Measurements from ENCODE around the gene PLK2.

PLK2 gene

GRCh38 chr5:58481066-58481676 is 21.3 kb upstream of the PLK2 start:
- Histone ChIP-seq H3K4me1 (ENCODE audit: control insufficient read depth, insufficient read depth, low read length) (no peaks in the 10 kb centered on the region), H3K27me3 (ENCODE audit: control insufficient read depth, insufficient read depth, low read length) (no peaks in the 10 kb centered on the region), H3K9me3 (ENCODE audit: control insufficient read depth, insufficient read depth, low read length) (no peaks in the 10 kb centered on the region; the same call in 1 of the 2 replicates), H3K27ac (ENCODE audit: low read length) (no peak overlapping the region), H3K36me3 (ENCODE audit: control insufficient read depth, insufficient read depth, low read length) (no peaks in the 10 kb centered on the region), H3K4me3 (ENCODE audit: low read length) (no peak overlapping the region)
- DNase-seq (ENCODE audit: low read depth, low spot score): no peak

DNA sequence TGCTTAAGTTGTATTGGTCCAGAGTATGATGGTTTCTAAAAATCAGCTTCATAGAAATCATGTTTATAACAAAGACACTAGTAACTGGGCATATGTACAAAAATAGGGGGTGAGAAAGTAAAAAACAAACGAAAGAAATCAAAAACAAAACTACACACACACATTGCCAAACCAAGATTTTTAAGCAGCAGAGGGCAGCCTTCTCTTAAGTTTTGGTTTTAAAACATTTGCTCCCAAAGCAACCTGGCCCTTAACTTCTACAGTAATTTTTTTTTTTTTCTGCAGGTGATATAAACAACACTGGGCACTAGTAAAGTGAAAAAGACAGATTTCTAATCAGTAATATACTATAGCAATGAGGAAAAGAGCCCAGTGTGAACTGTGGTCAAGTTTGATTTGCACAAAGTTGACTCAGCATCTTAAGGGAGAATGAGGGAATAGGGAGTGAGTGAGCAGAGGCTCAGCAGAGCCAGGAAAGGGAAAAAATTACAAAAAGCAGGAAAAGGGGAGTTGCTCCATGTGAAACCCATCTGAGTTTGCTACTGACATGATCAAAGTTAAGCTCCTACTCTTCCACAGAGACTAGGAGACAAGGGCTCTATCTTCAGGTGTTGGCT is 18.0 kb upstream of the PLK2 start:
- Histone ChIP-seq H3K36me3 (ENCODE audit: control insufficient read depth, insufficient read depth, low read length) (no peaks in the 10 kb centered on the region), H3K4me3 (ENCODE audit: low read length) (no peak overlapping the region), H3K4me1 (ENCODE audit: control insufficient read depth, insufficient read depth, low read length) (no peaks in the 10 kb centered on the region), H3K27ac (ENCODE audit: low read length) (no peak overlapping the region), H3K27me3 (ENCODE audit: control insufficient read depth, insufficient read depth, low read length) (no peaks in the 10 kb centered on the region), H3K9me3 (ENCODE audit: control insufficient read depth, insufficient read depth, low read length) (no peaks in the 10 kb centered on the region; the same call in 1 of the 2 replicates)
- no peak for DNase-seq (ENCODE audit: low read depth, low spot score)
- no CpG with 5 or more reads among the region's 1 CpG for WGBS (ENCODE audit: insufficient coverage, insufficient read length)

DNA sequence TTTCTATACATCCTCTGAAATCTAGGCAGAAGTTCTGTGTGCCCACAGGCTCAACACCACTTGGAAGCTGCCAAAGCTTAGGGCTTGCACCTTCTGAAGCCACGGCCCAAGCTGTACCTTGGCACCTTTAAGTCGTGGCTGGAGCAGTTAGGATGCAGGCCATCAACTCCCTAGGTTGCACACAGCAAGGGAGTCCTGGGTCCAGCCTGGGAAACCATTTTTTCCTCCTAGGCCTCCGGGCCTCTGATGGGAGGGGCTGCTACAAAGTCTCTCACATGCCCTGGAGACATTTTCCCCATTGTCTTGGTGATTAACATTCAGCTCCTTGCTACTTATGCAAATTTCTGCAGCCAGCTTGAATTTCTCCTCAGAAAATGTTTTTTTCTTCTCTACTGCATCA is 15.5 kb upstream of the PLK2 start:
- no CpG with 5 or more reads among the region's 3 CpGs for WGBS (ENCODE audit: insufficient coverage, insufficient read length)
- no peaks in the 10 kb centered on the region for H3K27me3 ChIP-seq (ENCODE audit: control insufficient read depth, insufficient read depth, low read length)
- H3K9me3 ChIP-seq (ENCODE audit: control insufficient read depth, insufficient read depth, low read length): no peaks in the 10 kb centered on the region; the same call in 1 of the 2 replicates

DNA sequence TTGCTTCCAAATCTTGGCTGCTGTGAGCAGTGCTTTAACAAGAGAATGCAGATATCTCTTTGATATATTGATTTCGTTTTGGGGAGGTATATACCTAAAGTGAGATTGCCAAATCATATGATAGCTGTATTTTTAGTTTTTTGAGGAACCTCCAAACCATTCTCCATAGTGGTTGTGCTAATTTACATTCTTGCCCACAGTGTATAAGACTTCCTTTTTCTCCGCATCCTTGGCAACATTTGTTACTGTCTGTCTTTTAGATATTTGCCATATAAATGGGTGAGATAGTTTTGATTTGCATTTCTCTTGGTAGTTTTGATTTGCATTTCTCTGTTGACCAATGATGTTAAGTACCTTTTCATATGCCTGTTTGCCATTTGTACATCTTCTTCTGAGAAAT is 10.0 kb upstream of the PLK2 start:
- H3K27me3 ChIP-seq (ENCODE audit: control insufficient read depth, insufficient read depth, low read length): no peaks in the 10 kb centered on the region
- H3K4me1 ChIP-seq (ENCODE audit: control insufficient read depth, insufficient read depth, low read length): no peaks in the 10 kb centered on the region
- H3K27ac ChIP-seq (ENCODE audit: low read length): no peak overlapping the region
- H3K36me3 ChIP-seq (ENCODE audit: control insufficient read depth, insufficient read depth, low read length): no peaks in the 10 kb centered on the region
- no peak overlapping the region for H3K4me3 ChIP-seq (ENCODE audit: low read length)
- no peaks in the 10 kb centered on the region for H3K9me3 ChIP-seq (ENCODE audit: control insufficient read depth, insufficient read depth, low read length)
- no CpG with 5 or more reads among the region's 2 CpGs for WGBS (ENCODE audit: insufficient coverage, insufficient read length)
- DNase-seq (ENCODE audit: low read depth, low spot score): no peak

More for the DNA sequence above, 15.5 kb upstream of the PLK2 start:
- Histone ChIP-seq H3K4me3 (ENCODE audit: low read length) (no peak overlapping the region), H3K36me3 (ENCODE audit: control insufficient read depth, insufficient read depth, low read length) (no peaks in the 10 kb centered on the region), H3K4me1 (ENCODE audit: control insufficient read depth, insufficient read depth, low read length) (no peaks in the 10 kb centered on the region), H3K27ac (ENCODE audit: low read length) (no peak overlapping the region)
- no peak for DNase-seq (ENCODE audit: low read depth, low spot score)

- H3K4me3 ChIP-seq (ENCODE audit: low read length): no peak overlapping the region
- H3K36me3 ChIP-seq (ENCODE audit: control insufficient read depth, insufficient read depth, low read length): no peaks in the 10 kb centered on the region
- H3K9me3 ChIP-seq (ENCODE audit: control insufficient read depth, insufficient read depth, low read length): no peaks in the 10 kb centered on the region
- no peak for DNase-seq (ENCODE audit: low read depth, low spot score)
- no peak overlapping the region for H3K27ac ChIP-seq (ENCODE audit: low read length)
- no peaks in the 10 kb centered on the region for H3K4me1 ChIP-seq (ENCODE audit: control insufficient read depth, insufficient read depth, low read length)
- WGBS (ENCODE audit: insufficient coverage, insufficient read length): no CpG with 5 or more reads among the region's 4 CpGs
- H3K27me3 ChIP-seq (ENCODE audit: control insufficient read depth, insufficient read depth, low read length): no peaks in the 10 kb centered on the region
These were observed 7.1 kb upstream of the PLK2 start for GRCh38 chr5:58466939-58467338.

DNA sequence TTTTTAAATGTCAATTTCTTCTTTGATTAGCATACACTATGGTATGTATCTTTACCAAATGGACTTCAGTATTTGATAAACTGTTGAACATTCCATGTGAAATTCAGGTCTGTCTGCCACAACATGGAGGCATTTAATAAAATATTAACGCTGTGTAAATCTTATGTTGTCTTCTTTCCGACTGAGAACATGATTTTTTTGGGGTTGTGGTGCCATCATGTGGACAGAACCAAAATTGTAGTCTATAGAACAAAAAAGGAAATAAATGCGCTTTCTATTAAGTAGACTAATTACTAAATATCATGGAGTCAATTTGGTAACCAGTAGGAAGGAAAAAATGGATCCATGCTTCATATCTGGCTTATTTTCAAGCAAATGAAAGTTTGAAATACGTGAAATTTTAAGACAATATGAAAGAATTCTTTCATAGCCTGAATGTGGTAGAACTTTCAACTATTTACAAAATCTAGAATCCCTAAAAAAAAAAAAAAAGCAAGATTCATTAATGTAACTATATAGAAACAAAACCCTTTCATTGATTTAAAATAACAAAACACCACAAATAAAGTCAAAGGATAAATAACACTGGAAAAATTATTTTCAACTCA is 2.8 kb upstream of the PLK2 start:
- DNase-seq (ENCODE audit: low read depth, low spot score): no peak
- no CpG with 5 or more reads among the region's 4 CpGs for WGBS (ENCODE audit: insufficient coverage, insufficient read length)
- no peak overlapping the region for H3K27ac ChIP-seq (ENCODE audit: low read length)

GRCh38 chr5:58462154-58462553 is 2.3 kb upstream of the PLK2 start:
- no peak for DNase-seq (ENCODE audit: low read depth, low spot score)
- Histone ChIP-seq H3K27me3 (ENCODE audit: control insufficient read depth, insufficient read depth, low read length) (no peaks in the 10 kb centered on the region), H3K36me3 (ENCODE audit: control insufficient read depth, insufficient read depth, low read length) (no peaks in the 10 kb centered on the region; the same call in 1 of the 2 replicates), H3K27ac (ENCODE audit: low read length) (no peak overlapping the region), H3K4me3 (ENCODE audit: low read length) (no peak overlapping the region), H3K4me1 (ENCODE audit: control insufficient read depth, insufficient read depth, low read length) (no peaks in the 10 kb centered on the region), H3K9me3 (ENCODE audit: control insufficient read depth, insufficient read depth, low read length) (no peaks in the 10 kb centered on the region)
- WGBS (ENCODE audit: insufficient coverage, insufficient read length): no CpG with 5 or more reads among the region's 3 CpGs

More for the DNA sequence above, 2.8 kb upstream of the PLK2 start:
- Histone ChIP-seq H3K27me3 (ENCODE audit: control insufficient read depth, insufficient read depth, low read length) (no peaks in the 10 kb centered on the region), H3K4me1 (ENCODE audit: control insufficient read depth, insufficient read depth, low read length) (no peaks in the 10 kb centered on the region), H3K36me3 (ENCODE audit: control insufficient read depth, insufficient read depth, low read length) (no peaks in the 10 kb centered on the region), H3K9me3 (ENCODE audit: control insufficient read depth, insufficient read depth, low read length) (no peaks in the 10 kb centered on the region), H3K4me3 (ENCODE audit: low read length) (no peak overlapping the region)

GRCh38 chr5:58460732-58461286 is 923 bp upstream of the PLK2 start:
- Histone ChIP-seq H3K9me3 (ENCODE audit: control insufficient read depth, insufficient read depth, low read length) (no peaks in the 10 kb centered on the region), H3K4me1 (ENCODE audit: control insufficient read depth, insufficient read depth, low read length) (no peaks in the 10 kb centered on the region), H3K27ac (ENCODE audit: low read length) (no peak overlapping the region), H3K27me3 (ENCODE audit: control insufficient read depth, insufficient read depth, low read length) (no peaks in the 10 kb centered on the region), H3K4me3 (ENCODE audit: low read length) (peak overlapping the region; percentile 76; the same call in 1 of the 2 replicates), H3K36me3 (ENCODE audit: control insufficient read depth, insufficient read depth, low read length) (peaks cover 3% of the 10 kb centered on the region; the same call in 1 of the 2 replicates)
- WGBS (ENCODE audit: insufficient coverage, insufficient read length): no CpG with 5 or more reads among the region's 30 CpGs
- peak; percentile 80 for DNase-seq (ENCODE audit: low read depth, low spot score)

GRCh38 chr5:58459146-58460001 is 512 bp downstream of the PLK2 start:
- DNase-seq (ENCODE audit: low read depth, low spot score): no peak
- peaks cover 7% of the 10 kb centered on the region; the same call in 1 of the 2 replicates for H3K36me3 ChIP-seq (ENCODE audit: control insufficient read depth, insufficient read depth, low read length)
- no peaks in the 10 kb centered on the region for H3K4me1 ChIP-seq (ENCODE audit: control insufficient read depth, insufficient read depth, low read length)
- WGBS (ENCODE audit: insufficient coverage, insufficient read length): no CpG with 5 or more reads among the region's 57 CpGs
- no peaks in the 10 kb centered on the region for H3K27me3 ChIP-seq (ENCODE audit: control insufficient read depth, insufficient read depth, low read length)
- peak overlapping the region; percentile 76 for H3K4me3 ChIP-seq (ENCODE audit: low read length)
- H3K27ac ChIP-seq (ENCODE audit: low read length): no peak overlapping the region
- H3K9me3 ChIP-seq (ENCODE audit: control insufficient read depth, insufficient read depth, low read length): no peaks in the 10 kb centered on the region

GRCh38 chr5:58458743-58459145 is 1.1 kb downstream of the PLK2 start:
- H3K9me3 ChIP-seq (ENCODE audit: control insufficient read depth, insufficient read depth, low read length): no peaks in the 10 kb centered on the region
- H3K4me3 ChIP-seq (ENCODE audit: low read length): peak overlapping the region; percentile 76; the same call in 1 of the 2 replicates
- peaks cover 10% of the 10 kb centered on the region; the same call in 1 of the 2 replicates for H3K36me3 ChIP-seq (ENCODE audit: control insufficient read depth, insufficient read depth, low read length)
- H3K27me3 ChIP-seq (ENCODE audit: control insufficient read depth, insufficient read depth, low read length): no peaks in the 10 kb centered on the region
- no CpG with 5 or more reads among the region's 9 CpGs for WGBS (ENCODE audit: insufficient coverage, insufficient read length)
- no peaks in the 10 kb centered on the region for H3K4me1 ChIP-seq (ENCODE audit: control insufficient read depth, insufficient read depth, low read length)
- DNase-seq (ENCODE audit: low read depth, low spot score): no peak
- H3K27ac ChIP-seq (ENCODE audit: low read length): no peak overlapping the region

Measured in iPS DF 6.9 (cell line).